NB4 (cell line): ENCODE measurements around the gene SOCS7.

Experiments
- MYC ChIP-seq: IDR thresholded peaks from 2 replicates; pipeline ENCODE4 v1.6.1; 2011; ENCODE audit warnings: low read depth, low read length
- POLR2A ChIP-seq: IDR thresholded peaks from 2 replicates; pipeline ENCODE4 v1.6.1; 2011; ENCODE audit warnings: mild to moderate bottlenecking; ENCODE audit not compliant: insufficient read length; ENCODE audit errors: extremely low read depth
- TF ChIP-seq, protein P1 (sequence below): IDR thresholded peaks from one replicate; pipeline ENCODE4 v1.5.1; 2012; ENCODE audit warnings: low read depth, low read length

DNA sequence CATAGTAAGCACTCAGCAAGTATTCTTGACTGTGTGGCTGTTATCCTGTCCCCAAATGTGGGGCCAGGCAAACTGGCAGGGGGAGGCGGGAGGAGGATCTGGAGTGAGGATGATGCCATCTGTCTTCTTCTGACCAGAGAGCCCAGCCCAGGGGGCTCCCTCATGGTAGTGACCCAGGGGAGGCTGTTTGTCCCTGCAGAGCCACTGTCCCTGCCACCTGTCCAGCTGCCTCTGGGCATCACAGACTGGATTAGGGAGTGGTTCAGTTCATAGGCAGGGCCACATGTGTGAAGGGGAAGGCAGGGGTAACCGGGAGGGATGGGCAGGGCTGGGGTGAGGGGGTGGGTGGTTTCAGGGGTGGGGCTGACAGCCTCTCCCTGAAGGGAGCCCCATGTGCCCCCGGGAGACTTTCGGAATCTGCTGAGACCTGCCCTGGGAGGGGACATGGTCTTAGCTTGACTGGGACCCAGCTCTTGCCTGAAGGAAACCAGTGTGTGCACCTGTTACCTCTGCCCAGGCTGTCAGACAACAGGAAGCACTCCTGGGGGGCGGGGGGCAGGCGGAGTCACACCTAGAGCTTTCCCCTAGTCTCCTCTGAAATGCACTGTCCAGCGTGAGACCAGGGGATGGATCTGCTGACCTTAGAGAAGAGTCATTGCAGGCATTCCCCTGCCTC is 91.8 kb downstream of the SOCS7 start:
- TF ChIP-seq MYC: no peak
- TF ChIP-seq, protein P1, sequence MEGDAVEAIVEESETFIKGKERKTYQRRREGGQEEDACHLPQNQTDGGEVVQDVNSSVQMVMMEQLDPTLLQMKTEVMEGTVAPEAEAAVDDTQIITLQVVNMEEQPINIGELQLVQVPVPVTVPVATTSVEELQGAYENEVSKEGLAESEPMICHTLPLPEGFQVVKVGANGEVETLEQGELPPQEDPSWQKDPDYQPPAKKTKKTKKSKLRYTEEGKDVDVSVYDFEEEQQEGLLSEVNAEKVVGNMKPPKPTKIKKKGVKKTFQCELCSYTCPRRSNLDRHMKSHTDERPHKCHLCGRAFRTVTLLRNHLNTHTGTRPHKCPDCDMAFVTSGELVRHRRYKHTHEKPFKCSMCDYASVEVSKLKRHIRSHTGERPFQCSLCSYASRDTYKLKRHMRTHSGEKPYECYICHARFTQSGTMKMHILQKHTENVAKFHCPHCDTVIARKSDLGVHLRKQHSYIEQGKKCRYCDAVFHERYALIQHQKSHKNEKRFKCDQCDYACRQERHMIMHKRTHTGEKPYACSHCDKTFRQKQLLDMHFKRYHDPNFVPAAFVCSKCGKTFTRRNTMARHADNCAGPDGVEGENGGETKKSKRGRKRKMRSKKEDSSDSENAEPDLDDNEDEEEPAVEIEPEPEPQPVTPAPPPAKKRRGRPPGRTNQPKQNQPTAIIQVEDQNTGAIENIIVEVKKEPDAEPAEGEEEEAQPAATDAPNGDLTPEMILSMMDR: no peak
- no peak for TF ChIP-seq POLR2A
